Glomerular visceral epithelial cell (primary cell): Measurements from ENCODE around the gene NPY5R.

Experiments
- DNase-seq: peaks from one replicate; pipeline ENCODE4 v3.0.0-alpha.2; 2016; ENCODE audit errors: extremely low spot score

The NPY5R gene

DNA sequence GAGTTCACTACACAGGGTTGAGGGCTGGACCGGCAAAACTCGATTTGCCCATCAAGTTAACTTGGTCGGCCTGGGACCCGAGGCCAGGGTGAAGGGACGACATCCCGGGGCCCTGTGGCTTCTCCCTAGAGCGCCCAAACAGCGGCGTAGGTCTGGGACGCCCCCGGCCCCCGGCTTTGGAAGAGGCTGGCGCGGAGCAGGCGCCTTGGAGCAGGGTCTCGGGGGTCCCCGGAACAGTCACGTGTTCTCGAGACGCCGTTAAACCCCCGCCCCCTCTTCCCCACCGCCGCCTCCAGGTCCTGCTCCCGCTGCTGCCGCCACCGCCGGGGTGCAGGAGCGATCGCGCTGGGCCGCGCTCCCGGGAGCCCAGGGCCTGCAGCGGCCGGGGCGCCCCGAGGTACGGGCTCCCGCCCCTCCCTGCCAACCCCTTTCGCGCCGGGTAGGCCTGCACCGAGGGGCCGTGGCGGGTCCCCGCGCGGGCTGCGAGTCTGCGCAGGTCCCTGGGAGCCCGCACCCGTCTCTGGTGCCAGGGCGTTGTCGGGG is at the start of gene NPY5R:
Gene NPY5R (plus strand): TSS at position 289 of the 543 bp plus-strand sequence. CDS start 6,382 bp downstream, outside the sequence.
- DNase-seq = no peak

DNA sequence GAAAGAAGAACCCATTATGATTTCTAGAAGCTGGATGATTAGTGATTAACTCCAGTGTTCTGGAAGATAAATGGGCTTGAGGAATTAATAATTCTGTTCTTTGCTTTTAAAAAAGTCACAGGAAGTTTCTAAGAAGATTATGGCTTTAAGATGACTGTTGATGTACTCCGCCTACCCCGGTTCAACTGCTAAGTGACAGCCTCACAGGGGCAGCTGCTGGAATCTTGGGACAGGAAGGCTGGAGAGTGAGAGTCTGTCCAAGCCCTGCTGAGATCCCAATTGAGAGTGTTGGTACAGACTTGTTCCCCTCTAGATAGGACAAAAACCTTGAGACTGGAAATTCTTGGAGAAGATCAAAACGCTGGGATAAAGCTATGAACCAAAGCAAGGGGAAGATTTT is 48.6 kb upstream of the NPY5R start:
- no peak for DNase-seq

DNA sequence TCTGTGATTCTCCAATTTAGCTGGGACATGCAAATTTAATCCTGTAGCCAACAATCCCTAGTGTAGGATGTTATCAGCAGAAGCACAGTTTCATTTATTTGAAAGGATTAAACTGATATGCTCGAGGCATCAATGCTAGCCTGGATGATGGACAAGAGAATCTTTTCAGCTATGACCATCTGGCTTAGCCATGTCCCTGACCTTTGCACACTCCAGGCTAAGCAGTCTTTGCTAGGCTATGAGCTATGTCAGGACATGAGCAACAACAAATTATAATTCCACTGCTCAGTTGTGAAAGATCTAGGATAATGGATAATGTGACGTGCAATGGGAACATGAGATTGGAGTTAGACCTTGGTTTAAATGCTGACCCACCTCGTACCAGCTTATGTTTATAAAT is 43.2 kb upstream of the NPY5R start:
- no peak for DNase-seq

DNA sequence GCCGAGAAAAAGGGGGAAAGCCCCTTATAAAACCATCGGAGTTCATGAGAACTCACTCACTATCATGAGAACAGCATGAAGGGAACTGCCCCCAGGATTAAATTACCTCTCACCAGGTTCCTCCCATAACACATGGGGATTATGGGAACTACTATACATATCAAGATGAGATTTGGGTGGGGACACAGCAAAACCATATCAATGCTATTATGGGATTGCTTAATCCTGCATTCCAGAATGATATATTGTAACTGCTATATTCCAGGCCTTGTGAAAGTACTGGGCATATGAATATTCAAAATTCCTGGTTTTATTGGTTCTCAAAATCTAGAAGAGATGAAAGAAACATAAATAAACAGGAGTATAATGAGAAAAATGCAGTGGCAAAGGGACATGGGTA is 40.6 kb upstream of the NPY5R start:
- no peak for DNase-seq

DNA sequence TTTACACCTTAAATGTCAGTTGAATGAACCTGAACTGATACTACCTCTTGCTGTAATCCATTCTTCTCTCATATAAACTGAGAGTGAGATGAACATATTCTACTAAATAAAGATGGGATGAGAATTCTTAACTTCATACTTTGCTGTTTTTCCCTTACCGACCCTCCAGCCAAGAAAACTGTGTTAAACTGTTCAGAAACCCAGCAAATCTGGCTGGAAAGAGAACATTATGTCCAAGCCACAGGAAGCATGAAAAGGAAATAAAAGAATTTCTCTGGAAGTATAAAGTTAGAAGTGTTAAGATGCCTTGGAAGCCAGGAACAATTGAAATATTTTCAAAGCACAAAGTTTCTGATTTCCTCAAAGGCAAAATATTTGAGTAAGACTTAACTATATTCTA is 34.2 kb upstream of the NPY5R start:
- DNase-seq = no peak

DNA sequence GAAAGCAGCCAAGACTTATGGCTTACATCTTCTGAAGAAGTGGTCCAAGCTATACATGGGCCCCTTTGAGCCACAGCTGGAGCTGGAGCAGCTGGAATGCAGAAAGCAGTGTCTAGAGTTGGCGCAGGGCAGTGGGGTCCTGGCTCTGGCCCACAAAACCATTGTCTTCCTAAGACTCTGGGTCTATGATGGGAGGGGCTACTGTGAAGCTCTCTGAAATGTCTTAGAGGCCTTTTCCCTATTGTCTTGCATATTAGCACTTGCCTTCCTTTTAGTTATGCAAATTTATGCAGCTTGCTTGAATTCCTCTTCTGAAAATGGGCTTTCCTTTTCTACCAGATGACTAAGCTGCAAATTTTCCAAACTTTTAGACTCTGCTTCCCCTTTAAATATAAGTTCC is 26.6 kb upstream of the NPY5R start:
- DNase-seq = no peak

DNA sequence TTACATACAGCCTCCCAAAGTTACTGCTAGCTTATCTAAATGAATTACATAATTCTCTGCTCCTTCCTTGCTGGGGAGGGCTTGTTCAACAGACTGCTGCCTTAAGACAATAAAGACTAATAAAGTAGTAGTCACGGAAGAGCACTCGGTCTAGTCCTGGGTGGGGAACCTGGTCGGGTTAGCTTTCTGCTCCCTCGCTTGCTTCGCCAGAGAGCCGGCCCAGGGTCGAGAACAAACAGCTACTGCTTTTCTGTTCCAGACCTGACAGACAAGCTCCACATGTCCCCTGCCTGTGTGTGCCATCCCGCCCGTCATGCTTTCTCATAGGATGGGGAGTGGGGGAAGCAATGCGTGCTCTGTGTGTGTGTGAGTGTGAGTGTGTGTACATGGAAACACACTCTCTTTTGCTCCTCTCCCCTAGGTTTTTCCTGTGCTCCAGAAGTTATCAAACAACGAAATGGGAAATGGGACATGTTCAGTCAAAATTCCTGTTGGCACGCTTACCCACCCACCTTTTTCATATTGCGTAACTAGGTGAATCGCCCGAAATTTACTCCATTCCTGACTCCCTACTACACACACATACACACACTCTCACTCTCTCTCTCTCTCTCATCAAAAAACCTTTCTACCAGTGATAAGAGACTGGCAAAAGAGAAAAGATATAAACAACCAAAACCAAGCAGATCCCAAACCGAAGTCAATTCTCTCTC is 12.6 kb upstream of the NPY5R start:
- DNase-seq = no peak

DNA sequence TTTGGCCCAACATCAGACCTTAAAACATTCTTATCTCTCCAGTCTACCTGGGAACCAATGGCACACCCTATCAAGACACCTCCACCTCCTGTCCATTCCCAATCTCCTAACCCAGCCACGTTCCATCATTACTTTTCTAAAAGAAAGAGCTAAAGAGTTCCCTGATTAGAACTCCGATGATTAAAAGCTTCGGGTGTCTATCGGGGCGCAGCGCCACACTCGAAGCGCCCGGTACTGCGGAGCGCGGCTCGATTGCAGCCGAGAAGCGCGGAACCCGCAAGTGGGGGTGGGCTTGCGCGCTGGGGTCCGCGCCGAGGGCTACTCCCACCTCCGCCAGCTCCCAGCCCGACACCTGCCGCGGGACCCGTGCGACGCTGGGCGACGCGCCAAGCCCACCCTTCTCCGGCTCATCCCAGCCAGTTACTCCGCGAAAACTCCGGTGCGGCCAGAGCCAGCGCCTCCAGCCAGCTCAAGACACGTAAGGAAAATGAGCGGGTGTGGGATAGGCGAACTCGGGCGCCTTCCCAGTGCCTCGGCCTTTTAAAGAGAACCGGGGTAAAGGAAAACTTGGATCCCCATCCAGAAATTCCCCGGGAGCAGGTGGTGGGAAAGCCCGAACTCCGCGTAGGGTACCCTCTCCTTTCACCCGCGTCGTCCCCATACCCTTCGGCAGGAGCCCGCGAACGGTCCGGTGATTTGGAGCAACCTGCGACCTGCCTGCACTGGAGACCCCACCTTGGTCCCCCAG is 11.9 kb upstream of the NPY5R start:
- DNase-seq = peak; percentile 38

DNA sequence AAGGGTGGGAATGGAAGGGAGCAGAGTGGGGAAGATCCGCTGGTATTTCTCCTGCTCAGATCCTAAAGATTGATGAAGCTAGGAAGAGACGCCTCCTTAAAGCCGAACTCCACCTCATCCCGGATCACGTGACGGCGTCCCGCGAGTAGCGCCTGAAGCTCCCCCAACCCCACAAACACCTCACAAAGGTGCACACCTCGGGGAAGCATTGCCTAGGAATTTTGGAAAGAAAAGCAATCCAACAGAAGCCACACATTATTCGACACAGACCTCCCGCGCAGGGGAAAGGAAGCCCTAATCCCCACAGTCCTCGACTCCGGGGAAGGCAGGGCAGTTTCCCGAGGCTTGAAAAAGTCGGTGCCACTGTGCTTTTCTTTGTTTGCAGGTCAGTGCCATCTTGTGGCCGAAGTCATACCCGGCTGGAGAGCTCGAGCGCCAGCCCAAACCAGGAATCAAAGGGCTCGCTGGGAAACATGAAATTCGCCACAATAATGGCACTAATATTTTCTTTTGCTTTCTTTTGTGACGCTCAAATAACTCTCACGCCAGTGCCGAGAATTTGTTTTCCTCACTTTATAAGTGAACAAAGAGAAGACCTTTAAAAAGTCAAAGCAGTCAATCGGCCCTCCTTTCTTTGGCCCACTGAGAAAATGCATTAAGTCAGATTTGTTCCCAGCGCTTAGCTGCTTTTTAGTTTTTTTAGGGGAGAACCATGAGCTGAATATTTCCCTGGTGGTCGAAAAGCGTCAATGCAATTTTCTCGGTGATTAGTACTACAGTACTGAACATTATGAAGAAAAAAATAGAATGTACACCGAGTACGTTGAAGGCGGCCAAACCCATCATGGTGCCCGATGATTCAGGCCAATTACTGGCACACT is 10.9 kb upstream of the NPY5R start, which contains the start of gene NPY1R:
Gene NPY1R (minus strand): TSS at position 71 of the 881 bp plus-strand sequence. CDS start 6,042 bp downstream, outside the sequence.
- DNase-seq = peak; percentile 86

DNA sequence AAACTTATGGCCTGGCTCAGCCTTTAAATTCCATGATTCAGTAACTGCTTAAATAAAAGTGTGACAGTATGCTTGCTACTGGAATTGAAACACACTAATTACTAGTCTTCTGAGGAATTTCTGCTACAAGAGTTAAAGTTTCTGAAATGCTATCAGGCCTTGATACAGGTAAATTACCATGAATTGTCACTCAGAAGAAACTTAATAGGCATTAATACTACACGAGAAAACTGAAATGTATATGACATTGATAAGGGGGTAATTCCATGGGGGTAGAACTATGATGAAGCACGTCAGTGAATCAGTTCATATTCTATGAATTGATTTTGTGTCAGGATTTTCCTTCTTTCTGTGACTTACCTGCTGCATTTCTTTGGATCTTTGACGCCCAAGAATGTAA is 8.3 kb upstream of the NPY5R start:
- DNase-seq = no peak

DNA sequence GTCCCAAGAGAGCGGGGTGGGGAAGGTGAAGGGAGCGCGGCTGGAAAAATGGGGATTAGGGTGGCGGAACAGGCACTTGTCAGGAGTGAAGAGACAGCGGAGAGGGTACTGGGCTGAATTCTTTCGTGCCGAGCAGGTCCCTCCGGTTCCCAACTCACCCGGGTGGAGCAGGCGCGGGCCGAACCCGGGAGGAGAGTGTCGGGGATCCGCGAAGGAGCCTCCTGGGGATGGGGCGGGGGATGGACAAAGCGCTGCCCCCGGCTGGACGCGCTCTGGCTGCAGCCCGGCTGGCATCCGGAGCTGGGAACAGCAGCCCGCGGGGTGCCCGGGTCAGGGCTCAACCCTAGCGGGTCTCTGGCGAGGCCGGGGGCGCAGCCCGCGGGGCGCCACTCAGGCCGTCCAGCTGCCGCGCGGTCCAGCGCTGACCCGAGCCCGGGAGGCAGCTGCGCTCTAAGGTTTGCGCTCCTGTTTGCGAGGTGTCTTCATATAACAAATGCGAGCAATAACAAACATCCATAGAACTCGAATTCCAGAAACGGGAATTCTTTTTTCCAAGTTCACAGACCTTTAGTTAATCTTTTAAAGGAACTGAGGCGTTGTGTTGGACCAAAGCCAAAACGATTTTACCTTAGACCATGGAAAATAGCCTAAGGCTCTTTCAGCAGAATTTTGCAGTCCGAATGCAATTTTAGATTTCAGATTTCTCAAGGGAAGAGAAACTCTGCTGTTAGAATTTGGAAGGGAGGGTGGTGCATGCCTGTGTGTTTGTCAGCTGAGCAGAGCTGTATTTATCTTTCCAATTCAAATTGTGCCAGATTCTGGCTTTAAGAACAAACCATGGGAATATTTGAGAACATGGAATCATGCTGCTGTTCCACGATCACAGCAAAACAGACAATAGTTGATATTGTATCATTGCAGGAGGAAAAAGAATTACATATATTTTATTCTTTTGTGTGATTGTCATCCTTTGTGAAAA is 744 bp downstream of the NPY5R start:
- peak; percentile 41 for DNase-seq

DNA sequence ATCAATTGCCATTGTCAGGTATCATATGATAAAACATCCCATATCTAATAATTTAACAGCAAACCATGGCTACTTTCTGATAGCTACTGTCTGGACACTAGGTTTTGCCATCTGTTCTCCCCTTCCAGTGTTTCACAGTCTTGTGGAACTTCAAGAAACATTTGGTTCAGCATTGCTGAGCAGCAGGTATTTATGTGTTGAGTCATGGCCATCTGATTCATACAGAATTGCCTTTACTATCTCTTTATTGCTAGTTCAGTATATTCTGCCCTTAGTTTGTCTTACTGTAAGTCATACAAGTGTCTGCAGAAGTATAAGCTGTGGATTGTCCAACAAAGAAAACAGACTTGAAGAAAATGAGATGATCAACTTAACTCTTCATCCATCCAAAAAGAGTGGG is 7.0 kb downstream of the NPY5R start:
- DNase-seq = peak; percentile 80

DNA sequence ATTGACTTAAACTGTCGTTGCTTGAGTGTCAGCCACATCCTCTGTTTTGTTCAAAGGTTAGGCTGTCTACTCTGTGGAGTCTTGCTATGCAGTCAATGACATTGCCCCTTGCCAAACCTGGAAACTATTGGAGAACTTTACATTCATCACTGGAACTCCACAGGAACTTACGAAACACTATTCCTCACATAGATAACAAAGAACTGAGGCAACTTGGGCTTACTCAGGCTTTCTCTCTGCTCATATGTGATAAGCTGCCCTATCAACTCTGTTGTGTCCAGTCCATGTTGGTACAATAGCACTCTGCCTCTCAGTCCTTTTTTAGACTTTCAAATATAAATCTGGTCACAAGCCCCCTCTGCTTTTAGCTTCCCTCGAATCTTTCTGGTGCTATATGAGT is 9.4 kb downstream of the NPY5R start:
- no peak for DNase-seq

DNA sequence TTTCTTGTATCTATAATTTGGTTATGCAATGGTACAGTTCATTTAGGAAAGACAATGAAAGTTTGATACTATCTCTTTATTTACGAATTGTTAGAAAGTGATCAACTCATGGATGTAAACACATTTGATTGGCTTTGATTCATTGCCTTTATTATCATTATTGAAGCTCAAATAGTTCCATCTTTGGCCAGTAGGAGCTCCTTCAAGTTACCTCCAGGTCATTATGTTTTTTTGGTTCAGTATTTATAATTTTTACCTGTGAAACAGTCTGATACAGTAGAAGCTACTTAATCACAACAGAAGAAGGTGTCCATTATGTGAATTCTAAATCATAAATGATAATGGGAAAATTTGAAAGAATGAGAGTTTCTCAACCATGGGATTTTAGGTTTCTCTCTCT is 12.4 kb downstream of the NPY5R start:
- DNase-seq = no peak

DNA sequence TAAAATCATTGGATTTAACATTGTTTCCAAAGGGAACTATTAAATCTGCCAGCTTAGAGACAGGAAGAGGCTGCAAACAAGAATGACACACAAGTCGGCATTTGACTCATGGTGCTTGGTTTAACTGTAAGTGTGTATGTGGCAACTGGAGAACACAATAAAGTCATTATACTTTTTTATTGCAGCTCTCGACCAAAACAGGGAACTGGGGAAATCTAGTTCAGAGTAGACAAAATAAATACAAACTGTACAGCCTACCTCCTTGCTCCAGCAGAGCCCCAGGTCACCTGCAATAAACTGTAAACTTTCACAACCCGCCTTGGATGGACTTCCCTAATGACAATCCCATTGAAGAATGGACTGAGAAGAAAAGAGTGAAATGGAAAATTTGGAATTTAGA is 24.0 kb downstream of the NPY5R start:
- no peak for DNase-seq

DNA sequence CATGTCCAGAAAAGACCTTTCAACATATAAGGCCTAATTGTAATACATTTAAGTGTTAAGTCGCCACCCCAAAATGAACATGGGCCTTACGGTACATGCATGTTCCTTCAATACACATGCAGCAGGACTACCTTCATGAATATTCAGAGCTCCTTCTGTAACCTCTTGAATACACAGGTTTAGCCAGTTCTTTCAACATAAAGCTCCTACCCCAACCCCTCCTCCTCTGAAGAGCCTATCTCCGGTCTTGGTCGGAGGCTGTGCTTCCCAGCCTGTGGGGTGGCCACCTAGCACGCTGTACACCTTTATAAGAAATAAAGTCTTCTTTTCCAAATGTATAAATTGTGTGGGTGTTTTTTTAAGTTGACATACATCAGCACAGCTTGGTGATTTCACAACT is 28.3 kb downstream of the NPY5R start:
- DNase-seq = no peak

DNA sequence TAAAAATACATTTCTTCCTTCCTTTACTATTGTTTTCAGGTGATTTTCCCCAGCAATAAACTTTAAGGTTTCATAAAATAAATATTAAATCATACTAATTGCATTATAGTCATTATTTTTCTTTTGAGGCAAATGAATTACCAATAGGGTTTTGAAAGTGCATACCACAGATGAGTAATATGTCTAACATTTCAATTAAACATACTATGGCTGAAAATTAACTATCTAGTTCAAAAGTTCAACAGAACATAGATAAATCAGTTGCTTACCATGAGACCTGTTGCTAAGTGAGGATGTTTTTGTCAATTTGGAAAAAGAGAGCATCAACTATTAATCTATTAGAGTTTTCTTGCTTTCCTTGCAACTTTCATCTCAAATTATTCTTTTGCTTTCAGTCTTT is 35.0 kb downstream of the NPY5R start:
- DNase-seq = peak; percentile 23

DNA sequence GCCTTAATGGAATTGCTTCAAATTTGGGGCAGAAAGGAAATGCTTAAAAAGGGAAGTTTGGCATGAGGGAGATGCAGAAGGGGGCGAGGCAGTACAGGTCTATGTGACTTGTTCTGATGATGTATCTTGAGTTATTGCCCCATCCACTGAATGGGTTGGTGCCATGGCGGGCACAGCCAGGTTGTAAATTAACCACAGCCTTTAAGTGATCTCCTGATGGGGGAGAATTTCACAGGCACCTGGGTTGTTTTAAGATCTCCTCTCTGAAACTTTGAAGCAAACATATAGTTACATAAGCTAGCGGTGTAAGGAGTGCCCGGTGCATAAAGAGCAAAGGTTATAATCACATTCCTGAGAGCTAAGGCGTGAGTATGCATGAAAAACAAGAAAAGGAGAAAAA is 37.0 kb downstream of the NPY5R start:
- no peak for DNase-seq

DNA sequence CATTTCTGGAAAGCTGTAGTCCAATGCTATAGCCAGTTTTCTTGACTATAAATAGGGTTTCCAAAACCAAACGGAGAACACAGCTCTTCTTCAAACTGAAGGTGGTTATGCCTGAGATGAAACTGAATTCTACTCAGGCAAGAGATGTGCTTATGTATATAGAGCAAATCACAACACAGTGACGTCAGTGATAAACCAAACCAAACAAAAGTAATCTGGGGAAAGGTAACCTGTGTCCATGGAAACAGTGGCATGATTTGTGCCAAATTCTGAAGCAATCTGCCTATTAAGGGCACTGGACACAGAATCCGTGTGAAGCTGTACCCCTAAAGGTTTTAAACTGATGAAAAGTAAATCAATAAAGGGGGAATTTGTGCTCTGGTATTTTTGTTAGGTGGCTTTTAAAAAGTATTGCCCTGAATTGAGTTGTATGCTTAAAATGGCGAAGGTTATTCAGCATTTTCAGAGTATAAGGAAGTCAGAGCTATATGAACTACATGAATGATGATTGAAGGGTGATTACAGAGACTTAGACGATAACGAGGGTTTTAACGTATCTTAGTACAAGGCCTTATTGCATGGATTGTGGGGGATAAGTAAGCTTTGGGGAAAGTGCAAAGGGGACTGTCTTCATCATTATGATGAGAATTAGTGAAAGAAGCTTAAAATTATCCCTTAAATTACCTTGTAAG is 38.6 kb downstream of the NPY5R start:
- DNase-seq = no peak

DNA sequence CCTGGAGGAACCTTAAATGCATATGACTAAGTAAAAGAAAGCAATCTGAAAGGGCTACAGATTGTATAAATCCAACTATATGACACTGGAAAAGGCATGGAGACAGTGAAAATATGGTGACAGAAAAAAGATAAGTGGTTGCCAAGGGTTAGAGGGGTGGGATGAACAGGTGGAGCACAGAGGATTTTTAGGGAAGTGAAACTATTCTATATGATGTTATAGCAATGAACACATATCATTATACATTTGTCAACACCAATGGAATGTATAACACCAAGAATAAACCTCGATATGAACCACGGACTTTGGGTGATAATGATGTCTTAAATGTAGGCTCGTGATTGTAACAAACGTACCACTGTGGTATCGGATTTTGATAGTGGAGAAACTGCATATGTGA is 40.7 kb downstream of the NPY5R start:
- DNase-seq = no peak
